ENCODE measurements around the gene MBOAT2. TPM values are rescaled to one million over a fixed set of nuclear protein-coding genes. Genes with fewer than 3 reads are reported as not detected.

The MBOAT2 gene
- total RNA-seq, result 4.6 and 8.1 TPM in 2 replicates

GRCh38 chr2:9003616-9004337 is at the start of gene MBOAT2:
Gene MBOAT2 (minus strand): TSS chr2:9003684. CDS start chr2:9003614, 70 bp downstream.

GRCh38 chr2:8836971-8837794 is 166.3 kb downstream of the MBOAT2 start, which contains the start of gene KIDINS220:
Gene KIDINS220 (minus strand): TSS chr2:8837613. CDS start chr2:8827093, 10,520 bp downstream.

Other genes starting within 250 kb of the MBOAT2 start
- gene KIDINS220, start 166.1 kb downstream of the MBOAT2 start, total RNA-seq, result 38.4 and 41.3 TPM in 2 replicates
- 16.5 and 20.6 TPM in 2 replicates for gene ASAP2, start 203.1 kb upstream of the MBOAT2 start, total RNA-seq